K562 (cell line): Measurements from ENCODE around the gene CNPPD1. TPM values are rescaled to one million over a fixed set of nuclear protein-coding genes. Genes with fewer than 3 reads are reported as not detected.

Experiments used
- EP300 ChIP-seq: IDR thresholded peaks from 2 replicates; pipeline ENCODE4 v1.6.1; 2012; ENCODE audit warnings: low read length, improper control_type of control experiment
- KLF1 ChIP-seq: fragments of 450-650 bp; IDR thresholded peaks from 2 replicates; pipeline ENCODE4 v1.6.1; 2016; ENCODE audit warnings: missing genetic modification characterization, missing compliant biosample characterization
- MYNN ChIP-seq, 2 experiments: sonication (generic); formaldehyde crosslinking in 1 of 2; IDR thresholded peaks; 2 replicates each; pipeline versions ENCODE4 v1.5.0 to v1.6.1; 2016 to 2020; ENCODE audit warnings: antibody characterized with exemption in 1 of 2, missing genetic modification reagents in 1 of 2
- NCOA4 ChIP-seq: fragments of 450-650 bp; IDR thresholded peaks from 2 replicates; pipeline ENCODE4 v1.6.1; 2018; ENCODE audit warnings: mild to moderate bottlenecking; ENCODE audit not compliant: partially characterized antibody
- PHF8 ChIP-seq: fragments of 200-600 bp; sonication (generic); IDR thresholded peaks from 2 replicates; pipeline ENCODE4 v1.6.1; 2012; ENCODE audit warnings: mixed run types, mild to moderate bottlenecking, inconsistent platforms, low read length, moderate library complexity, borderline replicate concordance
- polyA plus RNA-seq, 8 experiments: library from polyadenylated mRNA; depleted of rRNA in 4 of 8; stranded (reverse) in 5 of 8; unstranded in 3 of 8; fragments of >200 nt; fragmentation: Nextera tagmentation in 2 of 8; fragmentation: Illumina TruSeq in 1 of 8; extraction: Ambion mirVana in 2 of 8; extraction: Trizol in 1 of 8; gene quantifications; 2 replicates each; pipeline versions ENCODE4 v1.2.1 to v1.2.3, GENCODE V29; 2011 to 2014; ENCODE audit warnings: inconsistent platforms in 1 of 8, missing spikeins in 1 of 8
- total RNA-seq, 7 experiments: library from RNA; depleted of rRNA in 6 of 7; stranded (reverse); fragments of >200 nt in 6 of 7; fragmentation: Illumina TruSeq in 2 of 7; extraction: Trizol in 2 of 7; gene quantifications; 2 replicates each; pipeline versions ENCODE4 v1.2.1 to v1.2.3, GENCODE V29; 2011 to 2021; ENCODE audit warnings: low replicate concordance in 1 of 7
- TF ChIP-seq, protein P1 (sequence below): sonication (generic); formaldehyde crosslinking; IDR thresholded peaks from 2 replicates; pipeline ENCODE4 v1.8.0; 2023; ENCODE audit warnings: missing genetic modification reagents, mild to moderate bottlenecking, borderline replicate concordance
- TF ChIP-seq, protein P2 (sequence below): fragments of 250-450 bp; sonication (Bioruptor Pico); IDR thresholded peaks from 2 replicates; pipeline ENCODE4 v1.9.0; 2021; ENCODE audit warnings: mild to moderate bottlenecking, inconsistent platforms
- TF ChIP-seq, protein P3 (sequence below): fragments of 250-450 bp; sonication (Bioruptor Pico); IDR thresholded peaks from 2 replicates; pipeline ENCODE4 v1.4.0; 2020; ENCODE audit warnings: borderline replicate concordance
- TF ChIP-seq, protein P4 (sequence below): sonication (generic); formaldehyde crosslinking; IDR thresholded peaks from 2 replicates; pipeline ENCODE4 v1.8.1; 2023; ENCODE audit warnings: mild to moderate bottlenecking, missing genetic modification reagents
- TF ChIP-seq, protein P5 (sequence below): fragments of 250-450 bp; sonication (Bioruptor Pico); IDR thresholded peaks from 2 replicates; pipeline ENCODE4 v1.4.0; 2020; ENCODE audit warnings: mild to moderate bottlenecking, moderate library complexity

Gene CNPPD1
- total and polyA plus RNA-seq, 9 of the 15 experiments (the other 6 are each of a cell fraction or from before 2014, with no cell fraction given) = 9.9 to 53.5 (median 27.0) TPM

DNA sequence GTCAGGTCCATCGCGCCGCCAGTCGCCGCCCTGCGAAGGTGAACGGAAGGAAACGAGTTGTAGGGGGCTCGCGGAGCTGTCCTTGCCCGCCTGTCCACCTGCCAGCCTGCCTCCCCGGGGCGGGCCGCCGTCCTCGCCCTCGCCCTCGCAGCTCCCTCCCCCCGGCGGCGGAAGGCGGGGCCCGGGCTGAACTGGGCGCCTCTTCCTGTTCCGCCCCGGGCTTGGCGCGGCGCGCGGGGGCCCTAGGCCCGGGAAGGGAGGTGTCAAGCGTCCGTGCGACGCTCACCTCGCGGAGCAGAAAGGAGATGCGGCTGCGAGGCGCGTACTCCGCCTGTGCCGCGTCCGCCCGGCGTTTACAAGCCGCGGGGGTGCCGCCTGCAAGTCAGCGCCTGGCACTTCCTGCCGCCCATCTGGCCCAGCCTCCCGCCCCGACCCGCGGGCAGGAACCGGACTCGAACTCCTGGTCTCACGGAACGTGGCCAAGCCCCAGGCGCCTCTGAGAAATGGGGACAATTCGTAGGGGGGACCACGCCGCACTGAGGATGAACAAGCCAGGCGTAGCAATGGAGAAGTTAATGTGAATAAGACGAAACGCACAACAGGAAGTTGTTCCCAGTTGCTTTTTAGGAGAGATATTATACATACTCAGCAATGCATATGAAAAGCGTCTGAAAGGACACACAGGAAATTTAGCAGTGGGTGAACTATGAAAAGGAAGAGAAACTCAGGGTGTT, at the start of gene CNPPD1 (continued):
- TF ChIP-seq, protein P1, sequence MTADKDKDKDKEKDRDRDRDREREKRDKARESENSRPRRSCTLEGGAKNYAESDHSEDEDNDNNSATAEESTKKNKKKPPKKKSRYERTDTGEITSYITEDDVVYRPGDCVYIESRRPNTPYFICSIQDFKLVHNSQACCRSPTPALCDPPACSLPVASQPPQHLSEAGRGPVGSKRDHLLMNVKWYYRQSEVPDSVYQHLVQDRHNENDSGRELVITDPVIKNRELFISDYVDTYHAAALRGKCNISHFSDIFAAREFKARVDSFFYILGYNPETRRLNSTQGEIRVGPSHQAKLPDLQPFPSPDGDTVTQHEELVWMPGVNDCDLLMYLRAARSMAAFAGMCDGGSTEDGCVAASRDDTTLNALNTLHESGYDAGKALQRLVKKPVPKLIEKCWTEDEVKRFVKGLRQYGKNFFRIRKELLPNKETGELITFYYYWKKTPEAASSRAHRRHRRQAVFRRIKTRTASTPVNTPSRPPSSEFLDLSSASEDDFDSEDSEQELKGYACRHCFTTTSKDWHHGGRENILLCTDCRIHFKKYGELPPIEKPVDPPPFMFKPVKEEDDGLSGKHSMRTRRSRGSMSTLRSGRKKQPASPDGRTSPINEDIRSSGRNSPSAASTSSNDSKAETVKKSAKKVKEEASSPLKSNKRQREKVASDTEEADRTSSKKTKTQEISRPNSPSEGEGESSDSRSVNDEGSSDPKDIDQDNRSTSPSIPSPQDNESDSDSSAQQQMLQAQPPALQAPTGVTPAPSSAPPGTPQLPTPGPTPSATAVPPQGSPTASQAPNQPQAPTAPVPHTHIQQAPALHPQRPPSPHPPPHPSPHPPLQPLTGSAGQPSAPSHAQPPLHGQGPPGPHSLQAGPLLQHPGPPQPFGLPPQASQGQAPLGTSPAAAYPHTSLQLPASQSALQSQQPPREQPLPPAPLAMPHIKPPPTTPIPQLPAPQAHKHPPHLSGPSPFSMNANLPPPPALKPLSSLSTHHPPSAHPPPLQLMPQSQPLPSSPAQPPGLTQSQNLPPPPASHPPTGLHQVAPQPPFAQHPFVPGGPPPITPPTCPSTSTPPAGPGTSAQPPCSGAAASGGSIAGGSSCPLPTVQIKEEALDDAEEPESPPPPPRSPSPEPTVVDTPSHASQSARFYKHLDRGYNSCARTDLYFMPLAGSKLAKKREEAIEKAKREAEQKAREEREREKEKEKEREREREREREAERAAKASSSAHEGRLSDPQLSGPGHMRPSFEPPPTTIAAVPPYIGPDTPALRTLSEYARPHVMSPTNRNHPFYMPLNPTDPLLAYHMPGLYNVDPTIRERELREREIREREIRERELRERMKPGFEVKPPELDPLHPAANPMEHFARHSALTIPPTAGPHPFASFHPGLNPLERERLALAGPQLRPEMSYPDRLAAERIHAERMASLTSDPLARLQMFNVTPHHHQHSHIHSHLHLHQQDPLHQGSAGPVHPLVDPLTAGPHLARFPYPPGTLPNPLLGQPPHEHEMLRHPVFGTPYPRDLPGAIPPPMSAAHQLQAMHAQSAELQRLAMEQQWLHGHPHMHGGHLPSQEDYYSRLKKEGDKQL = no peak
- no peak for TF ChIP-seq NCOA4
- TF ChIP-seq, protein P2, sequence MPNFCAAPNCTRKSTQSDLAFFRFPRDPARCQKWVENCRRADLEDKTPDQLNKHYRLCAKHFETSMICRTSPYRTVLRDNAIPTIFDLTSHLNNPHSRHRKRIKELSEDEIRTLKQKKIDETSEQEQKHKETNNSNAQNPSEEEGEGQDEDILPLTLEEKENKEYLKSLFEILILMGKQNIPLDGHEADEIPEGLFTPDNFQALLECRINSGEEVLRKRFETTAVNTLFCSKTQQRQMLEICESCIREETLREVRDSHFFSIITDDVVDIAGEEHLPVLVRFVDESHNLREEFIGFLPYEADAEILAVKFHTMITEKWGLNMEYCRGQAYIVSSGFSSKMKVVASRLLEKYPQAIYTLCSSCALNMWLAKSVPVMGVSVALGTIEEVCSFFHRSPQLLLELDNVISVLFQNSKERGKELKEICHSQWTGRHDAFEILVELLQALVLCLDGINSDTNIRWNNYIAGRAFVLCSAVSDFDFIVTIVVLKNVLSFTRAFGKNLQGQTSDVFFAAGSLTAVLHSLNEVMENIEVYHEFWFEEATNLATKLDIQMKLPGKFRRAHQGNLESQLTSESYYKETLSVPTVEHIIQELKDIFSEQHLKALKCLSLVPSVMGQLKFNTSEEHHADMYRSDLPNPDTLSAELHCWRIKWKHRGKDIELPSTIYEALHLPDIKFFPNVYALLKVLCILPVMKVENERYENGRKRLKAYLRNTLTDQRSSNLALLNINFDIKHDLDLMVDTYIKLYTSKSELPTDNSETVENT (CRISPR knock-in tag) = peak; percentile 80; the same call in 1 of the 2 replicates
- no peak for TF ChIP-seq MYNN (IDR thresholded peaks at IDR 0.05)
- TF ChIP-seq MYNN (CRISPR knock-in tag; IDR thresholded peaks at IDR 0.05) = no peak
- TF ChIP-seq KLF1 (tag) = peak; percentile 30; the same call in 1 of the 2 replicates
- no peak for TF ChIP-seq EP300
- TF ChIP-seq PHF8 = peak; percentile 66; the same call in 1 of the 2 replicates
- TF ChIP-seq, protein P3, sequence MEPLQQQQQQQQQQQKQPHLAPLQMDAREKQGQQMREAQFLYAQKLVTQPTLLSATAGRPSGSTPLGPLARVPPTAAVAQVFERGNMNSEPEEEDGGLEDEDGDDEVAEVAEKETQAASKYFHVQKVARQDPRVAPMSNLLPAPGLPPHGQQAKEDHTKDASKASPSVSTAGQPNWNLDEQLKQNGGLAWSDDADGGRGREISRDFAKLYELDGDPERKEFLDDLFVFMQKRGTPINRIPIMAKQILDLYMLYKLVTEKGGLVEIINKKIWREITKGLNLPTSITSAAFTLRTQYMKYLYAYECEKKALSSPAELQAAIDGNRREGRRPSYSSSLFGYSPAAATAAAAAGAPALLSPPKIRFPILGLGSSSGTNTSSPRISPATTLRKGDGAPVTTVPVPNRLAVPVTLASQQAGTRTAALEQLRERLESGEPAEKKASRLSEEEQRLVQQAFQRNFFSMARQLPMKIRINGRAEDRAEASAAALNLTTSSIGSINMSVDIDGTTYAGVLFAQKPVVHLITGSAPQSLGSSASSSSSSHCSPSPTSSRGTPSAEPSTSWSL (CRISPR knock-in tag) = no peak
- TF ChIP-seq, protein P4, sequence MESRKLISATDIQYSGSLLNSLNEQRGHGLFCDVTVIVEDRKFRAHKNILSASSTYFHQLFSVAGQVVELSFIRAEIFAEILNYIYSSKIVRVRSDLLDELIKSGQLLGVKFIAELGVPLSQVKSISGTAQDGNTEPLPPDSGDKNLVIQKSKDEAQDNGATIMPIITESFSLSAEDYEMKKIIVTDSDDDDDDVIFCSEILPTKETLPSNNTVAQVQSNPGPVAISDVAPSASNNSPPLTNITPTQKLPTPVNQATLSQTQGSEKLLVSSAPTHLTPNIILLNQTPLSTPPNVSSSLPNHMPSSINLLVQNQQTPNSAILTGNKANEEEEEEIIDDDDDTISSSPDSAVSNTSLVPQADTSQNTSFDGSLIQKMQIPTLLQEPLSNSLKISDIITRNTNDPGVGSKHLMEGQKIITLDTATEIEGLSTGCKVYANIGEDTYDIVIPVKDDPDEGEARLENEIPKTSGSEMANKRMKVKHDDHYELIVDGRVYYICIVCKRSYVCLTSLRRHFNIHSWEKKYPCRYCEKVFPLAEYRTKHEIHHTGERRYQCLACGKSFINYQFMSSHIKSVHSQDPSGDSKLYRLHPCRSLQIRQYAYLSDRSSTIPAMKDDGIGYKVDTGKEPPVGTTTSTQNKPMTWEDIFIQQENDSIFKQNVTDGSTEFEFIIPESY (CRISPR knock-in tag) = no peak
- TF ChIP-seq, protein P5, sequence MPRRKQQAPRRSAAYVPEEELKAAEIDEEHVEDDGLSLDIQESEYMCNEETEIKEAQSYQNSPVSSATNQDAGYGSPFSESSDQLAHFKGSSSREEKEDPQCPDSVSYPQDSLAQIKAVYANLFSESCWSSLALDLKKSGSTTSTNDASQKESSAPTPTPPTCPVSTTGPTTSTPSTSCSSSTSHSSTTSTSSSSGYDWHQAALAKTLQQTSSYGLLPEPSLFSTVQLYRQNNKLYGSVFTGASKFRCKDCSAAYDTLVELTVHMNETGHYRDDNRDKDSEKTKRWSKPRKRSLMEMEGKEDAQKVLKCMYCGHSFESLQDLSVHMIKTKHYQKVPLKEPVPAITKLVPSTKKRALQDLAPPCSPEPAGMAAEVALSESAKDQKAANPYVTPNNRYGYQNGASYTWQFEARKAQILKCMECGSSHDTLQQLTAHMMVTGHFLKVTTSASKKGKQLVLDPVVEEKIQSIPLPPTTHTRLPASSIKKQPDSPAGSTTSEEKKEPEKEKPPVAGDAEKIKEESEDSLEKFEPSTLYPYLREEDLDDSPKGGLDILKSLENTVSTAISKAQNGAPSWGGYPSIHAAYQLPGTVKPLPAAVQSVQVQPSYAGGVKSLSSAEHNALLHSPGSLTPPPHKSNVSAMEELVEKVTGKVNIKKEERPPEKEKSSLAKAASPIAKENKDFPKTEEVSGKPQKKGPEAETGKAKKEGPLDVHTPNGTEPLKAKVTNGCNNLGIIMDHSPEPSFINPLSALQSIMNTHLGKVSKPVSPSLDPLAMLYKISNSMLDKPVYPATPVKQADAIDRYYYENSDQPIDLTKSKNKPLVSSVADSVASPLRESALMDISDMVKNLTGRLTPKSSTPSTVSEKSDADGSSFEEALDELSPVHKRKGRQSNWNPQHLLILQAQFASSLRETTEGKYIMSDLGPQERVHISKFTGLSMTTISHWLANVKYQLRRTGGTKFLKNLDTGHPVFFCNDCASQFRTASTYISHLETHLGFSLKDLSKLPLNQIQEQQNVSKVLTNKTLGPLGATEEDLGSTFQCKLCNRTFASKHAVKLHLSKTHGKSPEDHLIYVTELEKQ (CRISPR knock-in tag) = no peak
